Muscle layer of colon (tissue), 2 donors: ENCODE measurements around the gene TMEM41B.
"Not testable (repeated sequence)": the region's sequence is repeated elsewhere in the genome, so short reads cannot be mapped to it uniquely, and the experiment has no call there.

Experiments used
- H3K27ac ChIP-seq: one replicate; pipeline ENCODE4 v1.7.0; 2013; ENCODE audit warnings: low read depth, mild to moderate bottlenecking, low read length, moderate library complexity
- H3K27me3 ChIP-seq, 2 donors: one replicate each; pipeline ENCODE4 v1.7.0; 2013; ENCODE audit warnings: low read length in 2 of 2, mild to moderate bottlenecking in 2 of 2; ENCODE audit not compliant: insufficient read depth in 2 of 2, control insufficient read depth in 1 of 2
- H3K36me3 ChIP-seq: one replicate; pipeline ENCODE4 v1.7.0; 2013; ENCODE audit warnings: mild to moderate bottlenecking, low read length; ENCODE audit not compliant: insufficient read depth
- H3K4me1 ChIP-seq: one replicate; pipeline ENCODE4 v1.7.0; 2013; ENCODE audit warnings: mild to moderate bottlenecking, low read length; ENCODE audit not compliant: insufficient read depth
- H3K4me3 ChIP-seq, 2 donors: one replicate each; pipeline ENCODE4 v1.7.0; 2013; ENCODE audit warnings: low read length in 2 of 2, low read depth in 1 of 2, mild to moderate bottlenecking in 1 of 2, moderate library complexity in 1 of 2
- H3K9ac ChIP-seq: one replicate; pipeline ENCODE4 v1.7.0; 2013; ENCODE audit warnings: low read length
- H3K9me3 ChIP-seq: one replicate; pipeline ENCODE4 v1.7.0; 2013; ENCODE audit warnings: mild to moderate bottlenecking, low read length
- donor health status: abdominal sarcoma.
- donor health status: Adenocarcinoma of cecum.

TMEM41B gene

GRCh38 chr11:9266926-9267325, 47.5 kb downstream of the TMEM41B start:
- no peak overlapping the region for H3K27ac ChIP-seq
- H3K27me3 ChIP-seq = no peaks in the 10 kb centered on the region
- H3K9me3 ChIP-seq = no peaks in the 10 kb centered on the region
- no peak overlapping the region for H3K4me3 ChIP-seq
- no peak overlapping the region for H3K9ac ChIP-seq
- no peaks in the 10 kb centered on the region for H3K36me3 ChIP-seq
- H3K4me1 ChIP-seq = peaks cover 13% of the 10 kb centered on the region

DNA sequence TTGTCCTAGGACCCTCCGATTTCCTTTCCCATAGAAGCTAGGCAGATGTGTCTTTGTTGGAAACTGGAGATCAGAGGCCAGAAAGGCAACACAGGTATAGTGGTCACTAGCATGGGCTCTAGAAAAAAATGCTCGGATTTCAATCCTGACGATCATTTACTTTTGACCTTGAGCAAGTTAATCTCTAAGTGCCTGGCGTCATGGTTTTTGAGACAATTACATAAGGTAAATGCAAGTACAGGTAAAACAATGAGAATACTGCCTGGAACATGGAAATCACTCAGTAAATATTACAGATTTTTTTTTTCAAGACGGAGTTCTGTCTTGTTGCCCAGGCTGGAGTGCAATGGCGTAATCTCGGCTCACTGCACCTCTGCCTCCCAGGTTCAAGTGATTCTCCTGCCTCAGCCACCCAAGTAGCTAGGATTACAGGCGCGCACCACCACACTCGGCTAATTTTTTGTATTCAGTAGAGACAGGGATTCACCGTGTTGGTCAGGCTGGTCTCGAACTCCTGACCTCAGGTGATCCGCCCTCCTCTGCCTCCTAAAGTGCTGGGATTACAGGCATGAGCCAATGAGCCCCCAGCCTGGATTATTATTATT, 48.2 kb downstream of the TMEM41B start:
- H3K9me3 ChIP-seq = no peaks in the 10 kb centered on the region
- no peaks in the 10 kb centered on the region for H3K36me3 ChIP-seq
- no peaks in the 10 kb centered on the region for H3K27me3 ChIP-seq
- no peak overlapping the region for H3K9ac ChIP-seq
- H3K27ac ChIP-seq = no peak overlapping the region
- peak overlapping the region; percentile 24 to 79 for H3K4me3 ChIP-seq
- peaks cover 13% of the 10 kb centered on the region for H3K4me1 ChIP-seq

GRCh38 chr11:9265211-9266131, 48.9 kb downstream of the TMEM41B start, which contains the start of gene DENND5A:
TSS of gene DENND5A (minus strand) at chr11:9265350. CDS start at chr11:9265069, 281 bp downstream.
- Histone ChIP-seq H3K9ac (peak within 1 kb of the TSS; percentile 94), H3K4me3 (peak within 1 kb of the TSS; percentile 79 to 89), H3K9me3 (no peaks in the 10 kb centered on the region), H3K27ac (peak within 1 kb of the TSS; percentile 97), H3K36me3 (no peaks in the 10 kb centered on the region), H3K27me3 (no peaks in the 10 kb centered on the region), H3K4me1 (peaks cover 16% of the 10 kb centered on the region)

DNA sequence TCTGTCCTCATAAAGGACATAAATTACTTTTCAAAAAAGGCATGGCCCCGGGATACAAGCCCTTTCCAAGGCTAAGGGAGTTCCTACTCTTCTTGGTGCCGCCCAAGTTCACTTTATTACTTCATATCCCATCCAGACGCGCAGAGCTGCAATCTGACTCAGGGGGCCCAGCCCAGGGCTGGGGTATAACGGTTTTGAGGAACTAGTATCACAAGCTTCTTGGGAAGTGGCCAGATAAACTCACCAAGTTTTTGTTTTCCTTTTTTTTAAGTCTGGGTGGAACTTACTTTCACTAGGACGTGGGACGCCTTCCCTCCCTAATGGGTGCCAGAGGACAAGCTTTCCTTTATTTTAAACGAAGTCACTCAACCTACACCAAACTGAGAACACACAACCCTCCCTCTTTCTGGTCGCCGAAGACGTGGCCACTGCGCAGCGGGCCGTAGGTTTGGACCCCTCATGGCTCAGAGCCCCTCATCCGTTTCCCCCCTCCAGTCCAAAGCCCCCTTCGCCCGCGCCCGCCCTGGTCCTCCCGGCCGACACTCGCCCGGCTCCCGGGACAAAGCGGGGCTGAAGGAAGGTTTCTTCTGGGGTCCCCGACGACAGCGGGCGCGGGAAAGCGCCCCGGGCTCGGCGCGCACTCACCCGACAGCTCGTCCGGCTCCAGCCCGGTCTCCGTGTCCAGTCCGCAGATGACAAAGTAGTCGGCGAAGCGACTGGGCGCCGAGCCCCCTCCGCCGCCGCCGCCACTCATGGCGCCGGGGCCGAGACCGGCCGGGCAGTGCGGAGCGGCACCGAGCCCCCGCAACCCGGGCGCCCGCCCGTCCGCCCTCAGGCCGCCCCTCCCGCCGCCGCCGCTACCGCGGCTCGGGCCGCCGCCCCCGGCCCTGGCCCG, 49.8 kb downstream of the TMEM41B start:
- no peaks in the 10 kb centered on the region for H3K9me3 ChIP-seq
- no peaks in the 10 kb centered on the region for H3K36me3 ChIP-seq
- peak overlapping the region; percentile 97 for H3K27ac ChIP-seq
- peaks cover 18% of the 10 kb centered on the region for H3K4me1 ChIP-seq
- H3K9ac ChIP-seq = peak overlapping the region; percentile 85
- H3K4me3 ChIP-seq = peak overlapping the region; percentile 55 to 89
- H3K27me3 ChIP-seq = no peaks in the 10 kb centered on the region

DNA sequence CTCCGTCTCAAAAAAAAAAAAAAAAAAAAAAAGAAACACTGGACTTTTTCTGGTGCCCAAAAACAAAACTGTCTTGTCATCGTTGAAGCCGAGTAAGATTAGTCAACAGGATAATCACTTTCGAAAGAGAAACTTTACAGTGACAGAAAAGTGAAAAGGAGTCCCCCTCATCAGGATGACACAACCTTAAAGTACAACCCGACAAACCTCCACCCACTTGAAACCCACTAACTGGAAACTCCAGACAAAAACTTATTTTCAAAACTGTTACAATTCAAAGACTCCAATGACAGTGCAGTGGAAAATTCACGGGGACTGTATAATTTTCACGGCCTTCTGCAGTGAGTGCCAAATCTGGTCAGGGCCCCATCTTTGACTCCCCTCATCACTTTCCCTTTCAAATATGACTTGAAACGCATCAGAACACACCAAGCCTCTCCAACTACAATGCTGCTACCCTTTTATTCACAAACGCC, 50.5 kb downstream of the TMEM41B start:
- H3K4me3 ChIP-seq = peak overlapping the region; percentile 55 to 89
- no peaks in the 10 kb centered on the region for H3K27me3 ChIP-seq
- H3K36me3 ChIP-seq = no peaks in the 10 kb centered on the region
- H3K9ac ChIP-seq = peak overlapping the region; percentile 85
- peak overlapping the region; percentile 97 for H3K27ac ChIP-seq
- H3K4me1 ChIP-seq = peaks cover 18% of the 10 kb centered on the region
- H3K9me3 ChIP-seq = no peaks in the 10 kb centered on the region

- H3K36me3 ChIP-seq, H3K9me3 ChIP-seq, H3K9ac ChIP-seq, H3K27ac ChIP-seq, H3K27me3 ChIP-seq, H3K4me3 ChIP-seq: not testable (repeated sequence)
- peaks cover 15% of the 10 kb centered on the region for H3K4me1 ChIP-seq
Observed at GRCh38 chr11:9260838-9261146, 53.6 kb downstream of the TMEM41B start.

- no peaks in the 10 kb centered on the region for H3K9me3 ChIP-seq
- H3K4me3 ChIP-seq = no peak overlapping the region
- H3K9ac ChIP-seq = no peak overlapping the region
- no peaks in the 10 kb centered on the region for H3K27me3 ChIP-seq
- H3K36me3 ChIP-seq = no peaks in the 10 kb centered on the region
- no peak overlapping the region for H3K27ac ChIP-seq
- peaks cover 12% of the 10 kb centered on the region for H3K4me1 ChIP-seq
Observed at GRCh38 chr11:9259981-9260837, 54.2 kb downstream of the TMEM41B start.

DNA sequence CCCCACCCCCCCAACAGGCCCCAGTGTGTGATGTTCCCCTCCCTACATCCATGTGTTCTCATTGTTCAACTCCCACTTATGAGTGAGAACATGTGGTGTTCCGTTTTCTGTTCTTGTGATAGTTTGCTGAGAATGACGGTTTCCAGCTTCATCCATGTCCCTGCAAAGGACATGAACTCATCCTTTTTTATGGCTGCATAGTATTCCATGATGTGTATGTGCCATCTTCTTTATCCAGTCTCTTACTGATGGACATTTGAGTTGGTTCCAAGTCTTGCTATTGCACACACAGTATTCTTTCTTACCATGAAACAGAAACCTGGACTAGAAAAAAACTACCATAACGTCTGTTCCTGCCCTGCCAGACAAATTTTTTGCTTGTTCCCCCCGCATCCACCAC, 56.1 kb downstream of the TMEM41B start:
- peaks cover 12% of the 10 kb centered on the region for H3K4me1 ChIP-seq
- not testable (repeated sequence) for H3K36me3 ChIP-seq, H3K4me3 ChIP-seq, H3K9ac ChIP-seq, H3K27me3 ChIP-seq, H3K27ac ChIP-seq, H3K9me3 ChIP-seq

DNA sequence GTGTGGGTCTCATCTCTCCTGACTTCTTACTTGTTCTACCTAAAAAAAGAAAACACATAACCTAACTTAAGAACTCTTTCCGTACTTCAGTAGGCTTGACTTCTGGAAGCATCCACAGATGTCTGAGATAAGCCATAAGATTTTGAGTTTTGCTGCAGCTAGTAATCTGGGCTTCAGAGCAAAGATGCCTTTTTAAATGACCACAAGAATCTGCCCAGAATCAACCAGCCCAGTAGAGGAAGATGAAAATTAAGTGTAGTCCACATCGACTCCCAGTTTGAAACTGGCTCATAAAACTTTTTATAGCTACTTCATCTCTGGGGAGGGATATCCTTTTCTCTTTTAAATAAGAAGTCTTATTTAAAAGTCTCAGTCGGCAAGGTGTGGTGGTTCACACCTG, 60.0 kb downstream of the TMEM41B start:
- H3K36me3 ChIP-seq = no peaks in the 10 kb centered on the region
- H3K4me1 ChIP-seq = peaks cover 6% of the 10 kb centered on the region
- no peaks in the 10 kb centered on the region for H3K27me3 ChIP-seq
- no peaks in the 10 kb centered on the region for H3K9me3 ChIP-seq
- no peak overlapping the region for H3K4me3 ChIP-seq
- H3K9ac ChIP-seq = no peak overlapping the region
- no peak overlapping the region for H3K27ac ChIP-seq

DNA sequence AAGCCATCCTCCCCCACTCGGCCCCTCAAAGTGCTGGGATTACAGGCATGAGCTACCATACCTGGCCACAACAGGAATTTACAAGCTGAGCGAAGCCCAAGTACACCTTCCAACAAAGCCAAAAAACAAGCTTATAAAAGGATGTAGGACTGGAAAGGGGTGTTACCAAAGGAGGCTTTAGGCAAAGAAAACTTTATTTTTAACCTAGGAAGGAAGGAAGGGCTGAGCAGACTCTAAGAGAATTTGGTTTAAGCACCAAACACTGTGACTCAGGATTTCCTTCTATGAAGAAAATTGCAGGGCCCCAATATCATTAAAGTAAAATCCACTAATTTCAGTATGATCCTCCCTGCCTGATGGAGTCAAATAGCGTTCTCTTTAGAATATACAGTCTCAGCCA, 61.3 kb downstream of the TMEM41B start:
- Histone ChIP-seq H3K9ac (no peak overlapping the region), H3K4me1 (peaks cover 6% of the 10 kb centered on the region), H3K9me3 (no peaks in the 10 kb centered on the region), H3K27me3 (no peaks in the 10 kb centered on the region), H3K27ac (no peak overlapping the region), H3K36me3 (no peaks in the 10 kb centered on the region), H3K4me3 (no peak overlapping the region)
